Prostate gland (tissue), 2 donors: ENCODE measurements around the gene C1orf174. TPM values are rescaled to one million over a fixed set of nuclear protein-coding genes. Genes with fewer than 3 reads are reported as not detected.
A peak's percentile ranks its signal among the peaks of the same experiment; 100 is the strongest.

ENCODE experiments used
- DNase-seq: peaks from one replicate; pipeline ENCODE4 v3.0.0-alpha.2; 2019; ENCODE audit warnings: low spot score
- H3K27ac ChIP-seq, 2 donors: fragments of 200-600 bp; sonication (generic); 2 replicates each; pipeline ENCODE4 v1.5.1; 2017 to 2019
- H3K27me3 ChIP-seq: fragments of 200-600 bp; sonication (generic); replicated peaks from 2 replicates; pipeline ENCODE4 v1.5.1; 2019; ENCODE audit not compliant: insufficient read depth
- H3K36me3 ChIP-seq, 2 donors: fragments of 200-600 bp; sonication (generic); 1 replicate in 1 of 2; 2 replicates in 1 of 2; pipeline versions ENCODE4 v1.5.1 to v1.8.1; 2017 to 2019
- H3K4me1 ChIP-seq: fragments of 200-600 bp; sonication (generic); replicated peaks from 2 replicates; pipeline ENCODE4 v1.5.1; 2019
- H3K4me3 ChIP-seq, 2 donors: fragments of 200-600 bp; sonication (generic); 2 replicates each; pipeline ENCODE4 v1.5.1; 2017 to 2019
- H3K9me3 ChIP-seq: fragments of 200-600 bp; sonication (generic); 2 replicates; pipeline ENCODE4 v1.5.1; 2017
- CTCF ChIP-seq, 4 experiments: fragments of 200-600 bp in 2 of 4; fragments of 450-650 bp in 2 of 4; sonication (generic) in 2 of 4; IDR thresholded peaks; 1 replicate in 3 of 4; 2 replicates in 1 of 4; pipeline ENCODE4 v1.5.1; 2016 to 2019; ENCODE audit warnings: antibody characterized with exemption in 4 of 4, mild to moderate bottlenecking in 2 of 4, moderate library complexity in 2 of 4
- POLR2A ChIP-seq: fragments of 450-650 bp; IDR thresholded peaks from one replicate; pipeline ENCODE4 v1.6.1; 2016; ENCODE audit warnings: antibody characterized with exemption, mild to moderate bottlenecking
- POLR2AphosphoS5 ChIP-seq: sonication (generic); formaldehyde crosslinking; IDR thresholded peaks from one replicate; pipeline ENCODE4 v1.6.1; 2017; ENCODE audit warnings: antibody characterized with exemption
- WGBS: methylation state at CpG from one replicate; pipeline ENCODE4 v1.1.5; 2018; 5-methylcytosine and 5-hydroxymethylcytosine counted together
- intact Hi-C: fragments of 100-400 bp; cut with DNase I; formaldehyde crosslinking; loops from one replicate; pipeline ENCODE4 v1.14.2; 2022
- total RNA-seq, 2 donors: library from RNA; depleted of rRNA; stranded (reverse); fragments of >200 nt; gene quantifications; one replicate each; pipeline ENCODE4 v1.1.0, GENCODE V29; 2016

The C1orf174 gene
- total RNA-seq, 2 donors from 2014 or later = 27.1 to 32.7 TPM

GRCh38 chr1:3912809-3913685 lies 13.0 kb upstream of the C1orf174 start:
- WGBS = 96% methylated on average over 21 of the region's 23 CpGs
- no peak for DNase-seq
- no peaks in the 10 kb centered on the region for H3K4me1 ChIP-seq
- no peaks in the 10 kb centered on the region for H3K36me3 ChIP-seq
- H3K9me3 ChIP-seq = no peaks in the 10 kb centered on the region
- no peaks in the 10 kb centered on the region for H3K27me3 ChIP-seq
- intact Hi-C loops = loop anchor here (5.0 kb wide), 1 partner anchor 1834 kb away; no protein-coding TSS in a partner anchor
- TF ChIP-seq POLR2AphosphoS5 (no peak), POLR2A (no peak), CTCF (IDR thresholded peaks at IDR 0.05) (no peak)
- H3K4me3 ChIP-seq = no peak overlapping the region
- no peak overlapping the region for H3K27ac ChIP-seq

GRCh38 chr1:3911981-3912808 lies 12.1 kb upstream of the C1orf174 start:
- H3K36me3 ChIP-seq = no peaks in the 10 kb centered on the region
- no peak overlapping the region for H3K4me3 ChIP-seq
- intact Hi-C loops = loop anchor here (5.0 kb wide), 1 partner anchor 1835 kb away; no protein-coding TSS in a partner anchor
- no peaks in the 10 kb centered on the region for H3K4me1 ChIP-seq
- TF ChIP-seq POLR2A (no peak), CTCF (IDR thresholded peaks at IDR 0.05) (no peak), POLR2AphosphoS5 (no peak)
- no peak overlapping the region for H3K27ac ChIP-seq
- WGBS = 94% methylated on average over 34 of the region's 38 CpGs
- DNase-seq = no peak
- H3K9me3 ChIP-seq = no peaks in the 10 kb centered on the region
- no peaks in the 10 kb centered on the region for H3K27me3 ChIP-seq

GRCh38 chr1:3910857-3911845 lies 11.1 kb upstream of the C1orf174 start:
- Histone ChIP-seq H3K4me3 (no peak overlapping the region), H3K4me1 (no peaks in the 10 kb centered on the region), H3K36me3 (no peaks in the 10 kb centered on the region), H3K9me3 (no peaks in the 10 kb centered on the region), H3K27me3 (no peaks in the 10 kb centered on the region), H3K27ac (no peak overlapping the region)
- peak; percentile 71 for DNase-seq
- WGBS = 17% methylated on average over 35 of the region's 35 CpGs
- intact Hi-C loops = loop anchor here (5.0 kb wide), 1 partner anchor 1836 kb away; no protein-coding TSS in a partner anchor
- TF ChIP-seq POLR2A = no peak
- TF ChIP-seq POLR2AphosphoS5 = peak; percentile 19
- TF ChIP-seq CTCF (IDR thresholded peaks at IDR 0.05) = peak; percentile 52 to 83 (median 70)

- Histone ChIP-seq H3K4me1 (no peaks in the 10 kb centered on the region), H3K27ac (no peak overlapping the region), H3K27me3 (no peaks in the 10 kb centered on the region), H3K36me3 (no peaks in the 10 kb centered on the region), H3K9me3 (no peaks in the 10 kb centered on the region), H3K4me3 (no peak overlapping the region)
- no peak for TF ChIP-seq POLR2A
- TF ChIP-seq CTCF (IDR thresholded peaks at IDR 0.05) = no peak
- intact Hi-C loops = loop anchor here (5.0 kb wide), 1 partner anchor 1837 kb away; no protein-coding TSS in a partner anchor
- DNase-seq = no peak
- 83% methylated on average over 30 of the region's 30 CpGs for WGBS
Observed at GRCh38 chr1:3910049-3910731, 10.1 kb upstream of the C1orf174 start.
